GM12873 (cell line): ENCODE measurements around the gene SELE.

Source experiments
- TF ChIP-seq, protein P1 (sequence below): IDR thresholded peaks from 2 replicates; pipeline ENCODE4 v1.5.1; 2012; ENCODE audit warnings: low read depth, mild to moderate bottlenecking, moderate library complexity, low read length, control low read depth; ENCODE audit not compliant: insufficient read depth; ENCODE audit errors: missing control alignments

SELE gene

DNA sequence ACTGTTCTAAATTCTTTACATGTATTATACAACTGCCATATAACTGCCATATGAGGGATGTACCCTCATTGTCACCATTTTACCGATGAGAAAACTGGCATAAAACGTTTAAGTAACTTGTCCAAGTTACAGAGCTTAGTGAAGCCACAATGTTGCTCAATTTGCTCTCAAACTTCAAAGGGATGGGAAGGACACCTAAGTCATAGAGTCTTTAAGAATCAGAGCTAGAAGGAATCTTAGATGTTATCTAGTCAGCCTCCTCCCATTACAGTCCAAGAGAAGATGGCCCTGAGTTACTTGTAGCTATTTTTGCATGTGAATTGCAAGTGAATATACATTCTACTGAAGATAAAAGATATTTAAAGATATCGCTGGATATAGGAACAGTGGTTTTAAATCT is 54.2 kb downstream of the SELE start:
- TF ChIP-seq, protein P1, sequence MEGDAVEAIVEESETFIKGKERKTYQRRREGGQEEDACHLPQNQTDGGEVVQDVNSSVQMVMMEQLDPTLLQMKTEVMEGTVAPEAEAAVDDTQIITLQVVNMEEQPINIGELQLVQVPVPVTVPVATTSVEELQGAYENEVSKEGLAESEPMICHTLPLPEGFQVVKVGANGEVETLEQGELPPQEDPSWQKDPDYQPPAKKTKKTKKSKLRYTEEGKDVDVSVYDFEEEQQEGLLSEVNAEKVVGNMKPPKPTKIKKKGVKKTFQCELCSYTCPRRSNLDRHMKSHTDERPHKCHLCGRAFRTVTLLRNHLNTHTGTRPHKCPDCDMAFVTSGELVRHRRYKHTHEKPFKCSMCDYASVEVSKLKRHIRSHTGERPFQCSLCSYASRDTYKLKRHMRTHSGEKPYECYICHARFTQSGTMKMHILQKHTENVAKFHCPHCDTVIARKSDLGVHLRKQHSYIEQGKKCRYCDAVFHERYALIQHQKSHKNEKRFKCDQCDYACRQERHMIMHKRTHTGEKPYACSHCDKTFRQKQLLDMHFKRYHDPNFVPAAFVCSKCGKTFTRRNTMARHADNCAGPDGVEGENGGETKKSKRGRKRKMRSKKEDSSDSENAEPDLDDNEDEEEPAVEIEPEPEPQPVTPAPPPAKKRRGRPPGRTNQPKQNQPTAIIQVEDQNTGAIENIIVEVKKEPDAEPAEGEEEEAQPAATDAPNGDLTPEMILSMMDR = no peak

DNA sequence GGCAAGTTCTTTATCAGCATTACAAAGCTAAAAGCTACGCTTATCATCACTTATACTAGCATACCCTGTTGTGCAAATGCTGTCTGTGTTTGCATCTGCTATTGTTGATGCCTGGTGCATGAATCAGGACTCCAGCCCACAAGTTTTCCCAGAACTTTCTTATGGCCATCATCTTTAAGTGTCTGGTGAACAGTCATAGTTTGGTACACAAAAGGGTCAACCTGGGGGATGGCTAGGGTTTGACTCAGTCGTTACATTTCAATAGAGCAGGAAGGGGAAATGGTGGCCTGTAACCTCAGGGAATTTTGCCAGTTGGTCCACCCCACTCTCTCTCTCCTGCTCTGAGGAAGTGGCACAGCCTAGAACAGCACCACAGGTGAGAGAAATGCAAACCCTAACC is 57.9 kb downstream of the SELE start:
- TF ChIP-seq, protein P1 = no peak
